Mesenteric fat pad (tissue), 1 donor: Measurements from ENCODE around the gene LTO1. TPM values are rescaled to one million over a fixed set of nuclear protein-coding genes. Genes with fewer than 3 reads are reported as not detected.
A peak's percentile ranks its signal among the peaks of the same experiment; 100 is the strongest.

Source experiments
- DNase-seq: peaks from one replicate; pipeline ENCODE4 v3.0.0-alpha.2; 2020; ENCODE audit warnings: low spot score
- total RNA-seq: library from RNA; stranded (reverse); fragmentation: NEBNext Ultra II Directional; extraction: Animal tissue kit (Norgen Biotek cat#: 25700); gene quantifications from one replicate; pipeline ENCODE4 v1.2.1, GENCODE V29; 2021
- donor health status: DM: yes; HTN: yes; CAD: no.

LTO1 gene
- total RNA-seq, 1 donor from 2014 or later, result 19.2 TPM

DNA sequence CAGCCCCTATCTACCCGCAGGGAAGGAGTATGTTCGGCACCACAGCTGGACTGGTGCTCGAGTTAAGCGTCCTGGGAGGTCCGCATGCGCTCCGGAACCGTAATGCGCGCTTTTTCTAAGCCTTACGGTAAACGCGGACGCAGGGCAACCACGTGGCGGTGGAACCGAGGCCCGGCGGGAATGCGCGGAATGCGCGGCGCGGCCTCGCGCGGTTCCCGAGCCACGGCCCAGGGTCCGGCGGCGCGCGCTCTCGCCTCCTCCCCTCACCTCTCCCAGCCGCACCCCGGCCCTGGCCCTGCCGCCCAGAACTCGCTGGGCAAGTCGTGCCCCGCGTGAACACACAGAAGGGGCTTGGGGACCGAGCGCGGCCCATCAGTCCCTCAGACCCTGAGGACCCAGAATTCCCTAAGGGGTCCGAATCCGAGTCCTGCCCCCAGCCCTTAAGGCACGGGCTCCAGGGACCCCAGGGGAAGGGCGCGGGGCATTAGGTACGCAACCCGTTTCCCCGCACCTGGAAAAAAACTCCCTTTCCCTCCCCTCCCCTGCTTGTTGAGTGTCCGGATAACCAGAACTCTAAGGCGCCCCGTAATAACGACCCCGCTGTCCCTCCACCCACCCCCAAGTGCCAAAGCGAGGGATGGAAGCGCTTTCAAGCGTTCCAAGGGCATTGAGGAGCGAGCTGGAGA is 38.5 kb downstream of the LTO1 start:
- DNase-seq, result no peak

DNA sequence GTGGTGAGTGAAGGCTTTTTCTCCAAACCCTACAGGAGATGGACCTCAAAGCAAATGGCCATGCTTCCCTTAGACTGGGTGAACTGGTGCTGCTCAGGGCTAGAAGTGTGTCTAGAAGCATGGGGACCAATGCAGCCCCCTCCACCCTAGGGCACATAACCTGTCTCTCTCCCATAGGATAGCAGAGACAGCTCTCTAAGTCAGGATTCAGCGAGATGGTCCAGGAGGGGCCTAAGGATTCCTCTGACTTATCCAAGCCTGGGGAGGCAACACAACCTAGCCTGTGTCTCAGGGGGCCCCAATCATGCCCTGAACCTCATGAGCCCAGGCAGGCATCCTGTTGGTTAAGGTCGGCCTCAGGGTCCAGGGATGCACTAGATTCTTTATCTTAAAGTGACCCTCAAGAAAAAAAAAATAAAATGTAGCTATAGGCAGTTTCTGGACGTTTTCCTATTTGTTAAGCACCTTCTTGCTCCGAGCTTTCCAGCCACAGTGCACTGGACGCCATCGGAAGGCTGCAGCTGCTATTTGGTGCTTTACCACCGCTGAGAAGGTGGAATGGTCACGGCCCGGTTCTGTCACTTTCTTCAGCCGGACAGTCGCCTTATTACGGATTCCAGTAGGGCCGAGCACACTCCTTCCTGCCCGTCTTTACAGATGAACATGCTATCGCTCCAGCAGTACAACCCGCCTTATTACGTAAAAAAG is 39.2 kb downstream of the LTO1 start:
- no peak for DNase-seq

DNA sequence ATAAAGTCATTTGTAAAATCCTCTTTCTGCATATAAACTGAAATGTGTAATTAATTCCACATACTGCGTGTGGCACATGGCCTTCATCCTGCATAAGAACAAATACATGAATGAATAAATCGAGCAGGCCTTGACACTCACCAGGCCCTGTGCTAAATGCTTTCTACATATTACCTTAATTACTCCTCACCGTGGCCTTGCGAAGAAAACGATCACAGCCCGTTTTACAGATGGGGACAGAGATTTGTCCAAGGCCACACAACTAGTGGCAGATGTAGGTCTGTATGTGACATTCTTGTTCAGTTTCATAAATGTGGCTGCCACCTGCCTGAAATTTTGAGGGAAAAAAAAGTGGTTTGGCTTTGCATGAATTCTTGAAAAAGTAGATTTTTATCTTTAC is 40.0 kb downstream of the LTO1 start:
- DNase-seq, result no peak

DNA sequence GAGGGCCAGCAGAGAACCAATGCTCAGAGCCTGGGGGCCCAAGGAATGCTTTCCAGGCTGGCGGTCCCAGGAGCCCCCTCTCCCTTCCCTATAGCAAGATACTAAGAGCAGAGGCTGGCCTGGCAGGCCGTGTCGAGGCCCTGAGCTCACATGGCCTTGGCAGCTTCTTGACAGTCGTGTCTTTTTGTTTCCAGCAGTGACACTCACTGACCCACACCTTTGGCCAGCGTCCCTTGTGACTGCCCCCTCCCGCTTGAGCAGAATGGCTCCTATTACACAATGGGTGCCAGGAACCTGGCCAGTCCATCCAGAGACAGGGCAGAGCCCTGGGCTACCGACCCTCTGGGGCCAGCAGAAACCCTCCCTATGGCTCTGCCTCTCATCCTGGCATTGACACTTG is 40.6 kb downstream of the LTO1 start:
- DNase-seq, result no peak

DNA sequence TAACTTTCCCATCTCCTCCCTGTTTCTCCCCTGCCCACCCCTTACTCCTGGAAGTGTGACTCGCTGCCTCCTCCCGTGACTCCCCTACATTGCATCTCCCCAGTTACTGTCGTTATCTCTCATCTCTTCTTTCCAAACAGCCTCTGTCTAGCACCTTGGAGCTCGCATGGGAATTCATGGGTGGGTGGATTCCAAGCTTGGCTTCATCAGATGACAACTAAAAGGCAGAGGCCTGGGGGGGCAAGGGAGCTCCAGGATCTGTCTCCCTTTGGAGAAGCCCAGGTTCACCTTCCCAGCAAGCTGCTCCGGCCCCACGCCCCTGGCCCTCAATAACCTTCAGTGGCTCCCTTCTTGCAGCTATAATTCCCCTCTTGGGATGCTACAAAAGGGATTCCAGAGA is 41.1 kb downstream of the LTO1 start:
- DNase-seq, result no peak

DNA sequence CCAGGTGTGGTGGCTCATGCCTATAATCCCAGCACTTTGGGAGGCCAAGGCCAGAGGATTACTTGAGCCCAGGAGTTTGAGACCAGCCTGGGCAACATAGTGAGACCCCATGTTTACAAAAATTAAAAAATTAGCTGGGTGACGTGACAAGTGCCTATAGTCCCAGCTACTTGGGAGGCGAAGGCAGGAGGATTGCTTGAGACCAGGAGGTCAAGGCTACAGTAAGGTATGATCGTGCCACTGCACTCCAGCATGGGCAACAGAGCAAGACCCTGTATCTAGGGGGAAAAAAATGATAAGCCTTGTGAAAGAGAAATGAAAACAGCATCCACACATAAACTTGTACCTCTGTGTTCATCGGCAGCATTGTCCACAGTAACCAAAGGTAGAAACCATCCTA is 42.3 kb downstream of the LTO1 start:
- peak; percentile 3 for DNase-seq

DNA sequence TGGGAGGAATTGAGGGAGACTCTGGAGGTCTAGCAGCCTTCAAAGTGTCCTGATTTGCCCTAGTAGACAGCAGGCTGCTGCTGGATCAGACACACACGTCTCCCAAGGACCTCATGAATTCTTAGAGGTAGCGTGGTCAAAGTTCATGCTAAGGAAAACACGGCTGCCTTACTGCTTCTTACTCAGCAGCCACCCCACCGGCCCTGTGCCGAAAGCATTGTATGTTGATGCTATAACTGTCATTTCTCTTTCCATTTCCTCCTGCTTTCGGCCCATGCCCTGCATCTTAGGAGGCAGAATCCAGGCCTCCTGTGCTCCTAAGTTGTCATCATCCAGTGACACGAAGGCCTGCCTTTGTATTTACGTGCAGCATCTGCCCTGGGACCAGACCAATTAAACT is 44.7 kb downstream of the LTO1 start:
- peak; percentile 62 for DNase-seq

DNA sequence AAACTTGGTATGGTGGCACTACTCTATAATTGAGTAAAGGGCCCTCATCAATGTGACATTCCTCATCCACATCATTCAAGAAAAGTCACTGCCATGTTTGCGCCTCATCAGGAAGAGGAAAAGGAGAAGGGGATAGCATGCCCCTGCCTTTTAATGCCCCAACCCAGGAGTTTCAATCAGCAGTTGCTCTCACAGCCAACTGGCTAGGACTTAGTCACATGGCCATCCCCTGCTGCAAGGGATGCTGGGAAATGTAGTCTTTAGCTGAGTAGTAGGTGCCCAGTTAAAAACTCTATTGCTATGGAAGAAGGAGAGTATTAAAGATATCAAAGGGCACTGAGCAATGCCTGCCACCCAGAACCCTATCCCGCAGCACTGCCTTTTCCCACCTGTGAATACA is 45.1 kb downstream of the LTO1 start:
- peak; percentile 14 for DNase-seq

DNA sequence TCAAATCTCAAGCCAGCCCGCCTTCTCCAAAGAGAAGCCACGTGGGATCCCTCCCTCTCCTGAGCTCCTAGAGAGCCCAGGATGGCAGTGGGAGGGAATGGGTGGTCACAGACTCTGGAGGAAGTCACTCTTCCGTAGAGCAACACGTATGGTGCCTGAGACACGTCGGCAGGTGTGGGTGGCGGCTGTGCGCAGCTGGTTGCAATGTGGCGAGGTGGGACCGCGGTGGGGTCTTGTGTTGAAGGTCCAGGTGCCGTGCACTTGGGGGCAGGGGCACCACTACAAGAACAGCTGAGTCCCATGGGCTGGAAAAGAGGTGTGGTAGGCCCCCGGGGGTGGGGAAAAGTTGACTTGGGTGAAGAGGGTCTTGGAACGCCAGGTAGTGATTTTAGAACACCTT is 47.6 kb downstream of the LTO1 start:
- DNase-seq, result peak; percentile 81

DNA sequence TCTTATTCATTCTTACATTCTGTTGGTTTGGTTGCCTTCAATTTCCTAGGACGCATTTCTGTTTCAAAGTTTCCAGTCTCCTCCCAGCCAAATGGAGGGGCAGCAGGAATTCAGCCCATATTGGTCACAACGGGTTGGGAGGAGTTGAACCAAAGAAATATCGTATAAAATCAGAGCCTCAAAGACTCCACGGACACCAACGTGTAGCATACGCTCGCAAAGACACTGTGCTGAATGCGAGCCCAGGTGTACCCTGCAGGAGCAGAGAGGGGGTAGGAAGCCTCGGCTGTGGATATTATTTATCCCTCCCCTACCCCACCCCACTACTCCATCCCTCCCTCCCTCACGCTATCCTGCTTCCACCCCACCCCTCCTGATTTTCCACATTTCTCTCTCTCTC is 49.7 kb downstream of the LTO1 start:
- DNase-seq, result peak; percentile 51

DNA sequence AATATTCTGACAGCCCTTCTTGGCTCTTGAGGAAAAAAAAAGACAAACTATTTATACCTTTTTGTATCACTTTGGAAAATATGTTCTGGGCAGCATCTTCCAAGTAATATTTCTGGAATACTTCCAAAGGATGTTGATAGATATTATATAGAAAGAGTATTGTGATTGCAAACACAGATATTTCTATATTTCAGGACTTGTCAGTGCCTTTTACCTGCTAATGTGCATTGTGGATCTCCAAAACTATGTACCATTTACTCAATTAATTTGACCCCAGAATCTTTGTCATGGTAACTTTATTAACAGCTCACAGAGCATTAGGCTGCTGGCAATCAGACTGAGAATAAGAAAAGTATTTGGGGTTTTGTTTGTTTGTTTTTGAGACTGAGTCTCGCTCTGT is 50.9 kb downstream of the LTO1 start:
- no peak for DNase-seq

DNA sequence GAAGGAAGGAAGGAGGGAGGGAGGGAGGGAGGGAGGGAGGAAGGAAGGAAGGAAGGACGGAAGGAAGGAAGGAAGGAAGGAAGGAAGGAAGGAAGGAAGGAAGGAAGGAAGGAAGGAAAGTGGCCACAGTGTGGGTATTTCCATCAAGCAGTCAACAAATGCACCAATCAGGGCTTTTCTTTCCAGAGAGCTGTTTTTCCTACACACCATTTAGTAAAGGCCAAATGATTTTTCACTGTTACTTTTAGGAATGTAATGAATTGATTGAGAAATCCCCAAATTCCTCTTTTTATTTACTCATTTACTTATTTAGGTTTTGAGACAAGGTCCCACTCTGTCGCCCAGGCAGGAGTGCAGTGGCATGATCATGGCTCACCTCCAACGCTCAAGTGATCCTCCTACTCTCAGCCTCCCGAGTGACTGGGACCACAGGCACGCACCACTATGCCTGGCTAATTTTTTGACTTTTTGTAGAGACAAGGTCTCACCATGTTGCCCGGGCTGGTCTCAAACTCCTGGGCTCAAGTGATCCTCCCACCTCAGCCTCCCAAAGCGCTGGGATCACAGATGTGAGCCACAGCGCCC is 53.0 kb downstream of the LTO1 start:
- peak; percentile 33 for DNase-seq

DNA sequence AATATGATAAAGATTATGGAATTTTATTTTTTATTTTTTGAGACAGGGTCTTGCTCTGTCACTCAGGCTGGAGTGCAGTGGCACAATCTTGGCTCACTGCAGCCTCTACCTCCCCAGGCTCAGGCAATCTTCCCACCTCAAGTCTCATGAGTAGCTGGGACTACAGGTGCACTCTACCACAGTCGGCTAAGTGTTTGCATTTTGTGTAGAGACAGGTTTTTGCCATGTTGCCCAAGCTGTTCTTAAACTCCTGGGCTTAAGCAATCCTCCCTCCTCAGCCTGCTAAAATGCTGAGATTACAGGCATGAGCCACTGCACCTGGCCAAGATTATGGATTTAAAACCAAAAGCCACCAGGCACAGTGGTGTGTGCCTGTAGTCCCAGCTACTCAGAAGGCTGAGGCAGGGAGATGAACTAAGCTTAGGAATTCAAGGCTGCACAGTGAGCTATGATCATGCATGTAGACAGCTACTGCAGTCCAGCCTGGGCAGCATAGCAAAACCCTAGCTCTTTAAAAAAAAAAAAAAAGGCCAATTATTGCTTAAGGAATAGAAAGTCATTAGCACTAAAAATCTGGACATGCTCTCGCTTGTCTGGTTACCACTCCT is 54.4 kb downstream of the LTO1 start:
- peak; percentile 5 for DNase-seq

DNA sequence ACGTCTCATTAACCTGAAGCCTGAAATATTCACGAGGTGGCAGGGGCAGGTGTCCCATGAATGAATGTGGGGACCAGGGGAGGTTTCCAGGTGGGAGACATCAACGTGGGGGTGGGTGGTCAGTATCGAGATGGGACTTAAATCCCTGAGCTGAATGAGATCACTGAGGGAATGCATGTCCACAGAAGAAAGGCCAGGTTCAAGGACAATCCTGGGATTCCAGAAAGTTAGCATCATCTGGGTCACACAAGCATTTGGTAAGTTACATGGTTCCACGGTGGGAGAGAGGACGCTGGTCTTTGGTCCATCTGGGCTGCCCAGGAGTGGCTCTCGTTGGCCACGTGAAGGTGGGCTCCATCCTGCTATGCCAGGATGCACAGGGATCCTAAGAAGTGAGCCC is 56.9 kb downstream of the LTO1 start:
- peak; percentile 49 for DNase-seq

DNA sequence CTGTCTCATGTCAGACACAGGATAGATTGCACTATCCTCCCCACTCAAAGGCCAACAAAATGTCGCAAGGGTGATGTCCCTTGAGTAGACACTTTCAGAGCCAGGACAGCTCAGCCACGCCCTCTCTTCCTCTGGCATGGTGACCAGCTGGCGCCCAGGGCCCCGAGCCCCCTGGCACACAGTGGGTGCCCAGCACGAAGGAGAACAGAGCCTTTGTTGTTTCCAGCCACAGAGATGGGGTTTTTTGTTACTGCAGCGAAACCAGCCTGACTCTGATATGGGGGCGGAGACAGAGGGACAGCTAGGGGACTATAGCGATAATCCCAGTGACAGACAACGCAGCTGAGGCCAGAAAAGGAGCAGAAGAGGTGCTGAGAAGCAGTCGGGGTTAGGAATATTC is 57.5 kb downstream of the LTO1 start:
- DNase-seq, result peak; percentile 62

DNA sequence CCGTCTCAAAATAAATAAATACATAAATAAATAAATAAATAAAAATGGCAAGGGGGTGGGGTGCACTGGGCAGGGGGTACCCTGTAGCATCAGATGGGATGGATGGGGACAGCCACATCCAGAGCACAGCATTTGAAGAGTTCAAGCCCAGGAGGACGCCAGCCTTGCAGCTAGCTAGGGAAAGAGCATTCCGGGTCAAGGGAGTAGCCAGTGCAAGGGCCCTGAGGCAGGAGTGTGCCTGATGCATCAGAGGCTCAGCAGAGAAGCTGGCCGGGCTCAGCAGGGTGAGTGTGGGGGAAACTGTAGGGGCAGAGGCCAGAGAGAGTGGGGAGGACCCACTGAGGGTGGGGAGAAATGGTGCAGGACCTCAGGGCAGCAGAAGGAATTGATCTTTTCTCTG is 57.9 kb downstream of the LTO1 start:
- peak; percentile 57 for DNase-seq

Other genes starting within 250 kb of the LTO1 start
- not detected for gene LINC01488, start 193.7 kb downstream of the LTO1 start, total RNA-seq
- gene CCND1, start 34.2 kb downstream of the LTO1 start, total RNA-seq, result 788 TPM
- not detected for gene FGF19, start 28.7 kb upstream of the LTO1 start, total RNA-seq
- not detected for gene FGF4, start 100.0 kb upstream of the LTO1 start, total RNA-seq
- not detected for gene FGF3, start 144.1 kb upstream of the LTO1 start, total RNA-seq